ENCODE measurements around the gene NHLRC2. TPM values are rescaled to one million over a fixed set of nuclear protein-coding genes. Genes with fewer than 3 reads are reported as not detected.

Gene NHLRC2
- total RNA-seq, 1 experiment from 2014 or later = 56.3 TPM

DNA sequence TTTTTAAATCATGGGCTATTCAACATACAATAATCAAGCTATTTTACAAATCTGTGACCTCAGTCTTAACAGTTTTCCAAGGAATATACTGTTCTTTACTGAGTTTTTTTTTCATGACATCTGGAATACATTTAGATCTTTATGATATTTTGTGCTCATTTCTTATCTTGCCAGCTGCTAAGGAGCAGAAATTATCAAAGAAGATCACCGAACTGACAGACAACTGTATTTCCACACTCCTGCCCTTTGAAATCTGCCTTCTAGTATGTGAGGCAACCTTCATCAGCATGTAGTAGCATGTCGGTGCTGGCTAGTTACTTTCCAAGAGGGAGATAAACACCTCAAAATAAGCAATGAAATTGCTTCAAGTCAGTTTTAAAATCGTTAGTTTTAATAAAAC lies 66.4 kb downstream of the NHLRC2 start:
- no peak overlapping the region for H3K4me3 ChIP-seq (replicated peaks in 1 of 2; ENCODE audit: low read depth in 1 of 2, low read length in 2 of 2)
- H3K79me2 ChIP-seq (ENCODE audit: insufficient read depth, low read length) = no peaks in the 10 kb centered on the region
- no peaks in the 10 kb centered on the region for H3K36me3 ChIP-seq (ENCODE audit: control insufficient read depth in 1 of 2, insufficient read depth in 2 of 2, low read length in 2 of 2)
- no peaks in the 10 kb centered on the region; a peak in 1 of 4 replicates for H3K9me3 ChIP-seq (ENCODE audit: control insufficient read depth in 1 of 2, insufficient read depth in 1 of 2, low read depth in 1 of 2, low read length in 2 of 2)
- TF ChIP-seq, protein P1, sequence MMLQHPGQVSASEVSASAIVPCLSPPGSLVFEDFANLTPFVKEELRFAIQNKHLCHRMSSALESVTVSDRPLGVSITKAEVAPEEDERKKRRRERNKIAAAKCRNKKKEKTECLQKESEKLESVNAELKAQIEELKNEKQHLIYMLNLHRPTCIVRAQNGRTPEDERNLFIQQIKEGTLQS (IDR thresholded peaks at IDR 0.05) = no peak
- TF ChIP-seq POLR2AphosphoS5 (IDR thresholded peaks at IDR 0.05; ENCODE audit: low read depth, low read length) (no peak), EZH2phosphoT487 (IDR thresholded peaks at IDR 0.05; ENCODE audit: borderline replicate concordance) (no peak), SIN3A (IDR thresholded peaks at IDR 0.05; ENCODE audit: low read depth) (no peak), CEBPB (IDR thresholded peaks at IDR 0.05; ENCODE audit: low read depth) (no peak), CBX3 (IDR thresholded peaks at IDR 0.05; ENCODE audit: low read depth) (no peak), EGR1 (IDR thresholded peaks at IDR 0.05; ENCODE audit: low read depth) (no peak), EZH2 (IDR thresholded peaks at IDR 0.05) (no peak)
- no peaks in the 10 kb centered on the region for H4K20me1 ChIP-seq (ENCODE audit: insufficient read depth)
- CTCF ChIA-PET = no interaction called here
- intact Hi-C loops (cut with micrococcal nuclease) = no loop called here
- BruUV-seq (replicated peaks) = no TSS peak
- H3K4me2 ChIP-seq (ENCODE audit: low read length) = no peak overlapping the region
- no peaks in the 10 kb centered on the region for H3K27me3 ChIP-seq (ENCODE audit: insufficient read depth, low read length)
- no peak overlapping the region for H3K27ac ChIP-seq (ENCODE audit: low read depth, low read length)
- no peak overlapping the region for H2AFZ ChIP-seq (ENCODE audit: low read depth, low read length, poor library complexity, severe bottlenecking)
- DNase-seq (ENCODE audit: low read depth, low spot score) = no peak
- RAD21 ChIA-PET (ENCODE audit: low non-redundant PET in 1 of 2, low total read pairs in 2 of 2, uncharacterized antibody in 2 of 2, unreplicated experiment in 2 of 2) = interaction anchor here in 1 of 2 experiments (0.7 kb wide), 1 partner anchor 149 kb away, joined by 3 read pairs; no protein-coding TSS in a partner anchor
- no peak overlapping the region for H3K9ac ChIP-seq (ENCODE audit: low read length)
- no peaks in the 10 kb centered on the region for H3K4me1 ChIP-seq (ENCODE audit: control insufficient read depth in 1 of 2, insufficient read depth in 2 of 2, low read length in 2 of 2)
- ATAC-seq = no peak
- POLR2A ChIA-PET = no interaction called here
- no peaks in the 10 kb centered on the region for H3K9me2 ChIP-seq (ENCODE audit: insufficient read depth)

DNA sequence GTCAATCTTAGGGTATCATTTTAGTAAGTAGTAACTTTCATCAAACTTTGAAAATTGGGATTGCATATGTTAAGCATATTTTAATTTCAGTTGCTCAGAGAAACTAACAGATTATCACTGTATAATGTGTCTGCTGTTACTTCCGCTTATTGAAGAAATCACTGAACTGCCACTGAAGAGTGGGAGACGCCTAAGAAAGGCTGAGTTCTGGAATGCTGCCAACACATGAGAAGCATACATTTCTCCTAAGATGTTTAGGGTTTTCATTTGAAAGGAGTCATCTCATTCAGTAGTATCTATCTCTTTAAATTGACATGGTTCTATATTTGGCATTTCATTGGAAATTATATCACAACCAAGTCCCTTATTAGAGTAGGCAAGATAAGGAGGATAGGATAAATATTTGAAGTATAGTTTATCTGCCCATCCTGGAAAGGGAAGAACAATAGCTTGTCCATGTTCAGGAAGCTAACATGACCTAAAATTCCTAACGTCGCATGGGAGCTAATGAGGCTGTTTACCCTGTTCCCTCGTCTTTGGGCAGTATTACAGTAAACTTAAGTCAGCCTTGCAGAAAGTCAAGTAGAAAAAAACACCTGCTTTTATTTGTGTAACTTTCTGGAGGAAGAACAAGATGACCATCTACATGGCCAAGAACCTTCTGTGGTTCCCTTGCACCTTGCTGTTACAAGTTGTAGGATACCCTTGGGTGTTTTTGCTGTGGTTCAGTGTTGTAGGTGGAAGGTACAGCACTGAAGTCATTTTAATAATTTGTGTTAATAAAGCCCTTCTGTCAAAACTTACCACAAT lies 67.3 kb downstream of the NHLRC2 start:
- no peaks in the 10 kb centered on the region; a peak in 1 of 4 replicates for H3K9me3 ChIP-seq (ENCODE audit: control insufficient read depth in 1 of 2, insufficient read depth in 1 of 2, low read depth in 1 of 2, low read length in 2 of 2)
- H3K27me3 ChIP-seq (ENCODE audit: insufficient read depth, low read length) = no peaks in the 10 kb centered on the region
- no peaks in the 10 kb centered on the region for H3K9me2 ChIP-seq (ENCODE audit: insufficient read depth)
- H3K4me2 ChIP-seq (ENCODE audit: low read length) = no peak overlapping the region
- ChIA-PET RAD21 (ENCODE audit: low non-redundant PET in 1 of 2, low total read pairs in 2 of 2, uncharacterized antibody in 2 of 2, unreplicated experiment in 2 of 2) (no interaction called here), CTCF (no interaction called here), POLR2A (no interaction called here)
- BruUV-seq (replicated peaks) = no TSS peak
- no peak overlapping the region for H3K27ac ChIP-seq (ENCODE audit: low read depth, low read length)
- no peaks in the 10 kb centered on the region for H3K79me2 ChIP-seq (ENCODE audit: insufficient read depth, low read length)
- intact Hi-C loops (cut with micrococcal nuclease) = no loop called here
- DNase-seq (ENCODE audit: low read depth, low spot score) (no peak), ATAC-seq (no peak)
- H3K4me1 ChIP-seq (ENCODE audit: control insufficient read depth in 1 of 2, insufficient read depth in 2 of 2, low read length in 2 of 2) = no peaks in the 10 kb centered on the region
- no peak overlapping the region for H3K9ac ChIP-seq (ENCODE audit: low read length)
- no peak overlapping the region for H2AFZ ChIP-seq (ENCODE audit: low read depth, low read length, poor library complexity, severe bottlenecking)
- H4K20me1 ChIP-seq (ENCODE audit: insufficient read depth) = no peaks in the 10 kb centered on the region
- H3K36me3 ChIP-seq (ENCODE audit: control insufficient read depth in 1 of 2, insufficient read depth in 2 of 2, low read length in 2 of 2) = no peaks in the 10 kb centered on the region
- H3K4me3 ChIP-seq (replicated peaks in 1 of 2; ENCODE audit: low read depth in 1 of 2, low read length in 2 of 2) = no peak overlapping the region
- TF ChIP-seq TCF7L2 (IDR thresholded peaks at IDR 0.05; ENCODE audit: borderline replicate concordance, extremely low read depth, insufficient read depth, insufficient read length) = no peak
- TF ChIP-seq ZFX (IDR thresholded peaks at IDR 0.05) = no peak
- TF ChIP-seq, protein P2, sequence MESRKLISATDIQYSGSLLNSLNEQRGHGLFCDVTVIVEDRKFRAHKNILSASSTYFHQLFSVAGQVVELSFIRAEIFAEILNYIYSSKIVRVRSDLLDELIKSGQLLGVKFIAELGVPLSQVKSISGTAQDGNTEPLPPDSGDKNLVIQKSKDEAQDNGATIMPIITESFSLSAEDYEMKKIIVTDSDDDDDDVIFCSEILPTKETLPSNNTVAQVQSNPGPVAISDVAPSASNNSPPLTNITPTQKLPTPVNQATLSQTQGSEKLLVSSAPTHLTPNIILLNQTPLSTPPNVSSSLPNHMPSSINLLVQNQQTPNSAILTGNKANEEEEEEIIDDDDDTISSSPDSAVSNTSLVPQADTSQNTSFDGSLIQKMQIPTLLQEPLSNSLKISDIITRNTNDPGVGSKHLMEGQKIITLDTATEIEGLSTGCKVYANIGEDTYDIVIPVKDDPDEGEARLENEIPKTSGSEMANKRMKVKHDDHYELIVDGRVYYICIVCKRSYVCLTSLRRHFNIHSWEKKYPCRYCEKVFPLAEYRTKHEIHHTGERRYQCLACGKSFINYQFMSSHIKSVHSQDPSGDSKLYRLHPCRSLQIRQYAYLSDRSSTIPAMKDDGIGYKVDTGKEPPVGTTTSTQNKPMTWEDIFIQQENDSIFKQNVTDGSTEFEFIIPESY (IDR thresholded peaks at IDR 0.05; ENCODE audit: extremely low read depth, insufficient replicate concordance, low read length) = no peak
- no peak for TF ChIP-seq EZH2 (IDR thresholded peaks at IDR 0.05)
- TF ChIP-seq, protein P1 (IDR thresholded peaks at IDR 0.05) = no peak
- TF ChIP-seq, protein P3, sequence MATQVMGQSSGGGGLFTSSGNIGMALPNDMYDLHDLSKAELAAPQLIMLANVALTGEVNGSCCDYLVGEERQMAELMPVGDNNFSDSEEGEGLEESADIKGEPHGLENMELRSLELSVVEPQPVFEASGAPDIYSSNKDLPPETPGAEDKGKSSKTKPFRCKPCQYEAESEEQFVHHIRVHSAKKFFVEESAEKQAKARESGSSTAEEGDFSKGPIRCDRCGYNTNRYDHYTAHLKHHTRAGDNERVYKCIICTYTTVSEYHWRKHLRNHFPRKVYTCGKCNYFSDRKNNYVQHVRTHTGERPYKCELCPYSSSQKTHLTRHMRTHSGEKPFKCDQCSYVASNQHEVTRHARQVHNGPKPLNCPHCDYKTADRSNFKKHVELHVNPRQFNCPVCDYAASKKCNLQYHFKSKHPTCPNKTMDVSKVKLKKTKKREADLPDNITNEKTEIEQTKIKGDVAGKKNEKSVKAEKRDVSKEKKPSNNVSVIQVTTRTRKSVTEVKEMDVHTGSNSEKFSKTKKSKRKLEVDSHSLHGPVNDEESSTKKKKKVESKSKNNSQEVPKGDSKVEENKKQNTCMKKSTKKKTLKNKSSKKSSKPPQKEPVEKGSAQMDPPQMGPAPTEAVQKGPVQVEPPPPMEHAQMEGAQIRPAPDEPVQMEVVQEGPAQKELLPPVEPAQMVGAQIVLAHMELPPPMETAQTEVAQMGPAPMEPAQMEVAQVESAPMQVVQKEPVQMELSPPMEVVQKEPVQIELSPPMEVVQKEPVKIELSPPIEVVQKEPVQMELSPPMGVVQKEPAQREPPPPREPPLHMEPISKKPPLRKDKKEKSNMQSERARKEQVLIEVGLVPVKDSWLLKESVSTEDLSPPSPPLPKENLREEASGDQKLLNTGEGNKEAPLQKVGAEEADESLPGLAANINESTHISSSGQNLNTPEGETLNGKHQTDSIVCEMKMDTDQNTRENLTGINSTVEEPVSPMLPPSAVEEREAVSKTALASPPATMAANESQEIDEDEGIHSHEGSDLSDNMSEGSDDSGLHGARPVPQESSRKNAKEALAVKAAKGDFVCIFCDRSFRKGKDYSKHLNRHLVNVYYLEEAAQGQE (IDR thresholded peaks at IDR 0.05; ENCODE audit: low read depth) = no peak
- no peak for TF ChIP-seq POLR2AphosphoS5 (IDR thresholded peaks at IDR 0.05; ENCODE audit: low read depth, low read length)
- TF ChIP-seq FOSL1 (IDR thresholded peaks at IDR 0.05; ENCODE audit: low read depth) = no peak
- TF ChIP-seq EGR1 (IDR thresholded peaks at IDR 0.05; ENCODE audit: low read depth) = no peak
- TF ChIP-seq CBX3 (IDR thresholded peaks at IDR 0.05; ENCODE audit: low read depth) = no peak

Measured in HCT116 (cell line).